K562 (cell line): ENCODE results near the gene SEMA3C. TPM values are rescaled to one million over a fixed set of nuclear protein-coding genes. Genes with fewer than 3 reads are reported as not detected.

ENCODE experiments used
- ATAC-seq: fragments of 200-7000 bp; cut with Tn5 transposase; 3 replicates; pipeline ENCODE4 v1.9.1; 2020; ENCODE audit warnings: moderate library complexity
- BruUV-seq: library from RNA; stranded (reverse); fragments of 400-500 nt; replicated peaks from 2 replicates; lab custom pipeline; 2021; lab: Mats Ljungman, UMichigan
- CTCF ChIA-PET: fragments of 300-600 bp; formaldehyde crosslinking; extraction: SDS; loops from one replicate; lab custom pipeline; 2021; ENCODE audit warnings: low intra/inter-chr PET ratio; lab: Yijun Ruan, JAX
- POLR2A ChIA-PET: fragments of 300-600, 350-650 bp; sonication (Branson Sonifier 250); formaldehyde crosslinking; extraction: SDS; loops from one replicate; lab custom pipeline; 2021; ENCODE audit warnings: antibody characterized with exemption, inconsistent platforms; lab: Yijun Ruan, JAX
- DNase-seq, 4 experiments: peaks; one replicate each; pipeline versions ENCODE4 v3.0.0 to v3.0.0-alpha.2; 2011 to 2018; ENCODE audit warnings: low spot score in 3 of 4, mixed read lengths in 3 of 4; ENCODE audit errors: extremely low read depth in 1 of 4
- FAIRE-seq: peaks from 2 replicates; lab custom pipeline; 2011; peaks lifted over from hg19 to GRCh38; lab: Jason Lieb, UNC
- H2AFZ ChIP-seq: 2 replicates; pipeline ENCODE4 v1.6.0; 2011; ENCODE audit warnings: low read depth, low read length, control low read depth, inconsistent platforms
- H3K27ac ChIP-seq: fragments of 200-600 bp; 3 replicates; pipeline ENCODE4 v1.8.0; 2011; ENCODE audit warnings: low read depth, mild to moderate bottlenecking, control low read depth, inconsistent platforms, low read length, moderate library complexity, mixed read lengths; ENCODE audit errors: extremely low read depth
- H3K27me3 ChIP-seq, 2 experiments: fragments of 300-600 bp in 1 of 2; 2 replicates in 1 of 2; 3 replicates in 1 of 2; pipeline versions ENCODE4 v1.6.0 to v1.8.0; 2011; ENCODE audit warnings: inconsistent platforms in 2 of 2, low read length in 2 of 2, mild to moderate bottlenecking in 1 of 2, mixed read lengths in 1 of 2, moderate library complexity in 1 of 2; ENCODE audit not compliant: control insufficient read depth in 2 of 2, insufficient read depth in 2 of 2
- H3K36me3 ChIP-seq: fragments of 300-600 bp; 3 replicates; pipeline ENCODE4 v1.8.0; 2011; ENCODE audit warnings: mild to moderate bottlenecking, low read length, inconsistent platforms; ENCODE audit not compliant: control insufficient read depth, insufficient read depth
- H3K4me1 ChIP-seq, 2 experiments: fragments of 200-600 bp in 1 of 2; replicated peaks in 1 of 2; 2 replicates in 1 of 2; 3 replicates in 1 of 2; pipeline versions ENCODE4 v1.5.1 to v1.8.0; 2011; ENCODE audit warnings: inconsistent platforms in 2 of 2, low read length in 2 of 2, mild to moderate bottlenecking in 1 of 2, mixed read lengths in 1 of 2, moderate library complexity in 1 of 2; ENCODE audit not compliant: control insufficient read depth in 2 of 2, insufficient read depth in 2 of 2
- H3K4me2 ChIP-seq: 2 replicates; pipeline ENCODE4 v1.6.1; 2011; ENCODE audit warnings: low read length, control low read depth, inconsistent platforms, mixed read lengths; ENCODE audit not compliant: insufficient read depth
- H3K4me3 ChIP-seq: fragments of 200-600 bp; sonication (generic), shearing (Covaris generic); 2 replicates; pipeline ENCODE4 v1.5.1; 2016; ENCODE audit warnings: control low read depth, inconsistent platforms
- H3K79me2 ChIP-seq: fragments of 200-600 bp; 3 replicates; pipeline ENCODE4 v1.8.0; 2011; ENCODE audit warnings: low read length, inconsistent platforms; ENCODE audit not compliant: control insufficient read depth, insufficient read depth
- H3K9ac ChIP-seq, 2 experiments: 2 replicates each; pipeline versions ENCODE4 v1.6.0 to v1.6.1; 2011; ENCODE audit warnings: low read depth in 2 of 2, low read length in 2 of 2, control low read depth in 1 of 2, inconsistent platforms in 1 of 2, mild to moderate bottlenecking in 1 of 2, mixed read lengths in 1 of 2; ENCODE audit not compliant: insufficient read depth in 1 of 2
- H3K9me1 ChIP-seq: one replicate; pipeline ENCODE4 v1.6.0; 2011; ENCODE audit warnings: inconsistent platforms, mild to moderate bottlenecking, low read length, moderate library complexity; ENCODE audit not compliant: control insufficient read depth, insufficient read depth
- H3K9me3 ChIP-seq: replicated peaks from 2 replicates; pipeline ENCODE4 v1.5.1; 2011; ENCODE audit warnings: low read depth, low read length, inconsistent platforms; ENCODE audit not compliant: control insufficient read depth, insufficient read depth
- H4K20me1 ChIP-seq: replicated peaks from 2 replicates; pipeline ENCODE4 v1.6.1; 2011; ENCODE audit warnings: low read length, inconsistent platforms, mixed read lengths; ENCODE audit not compliant: control insufficient read depth, insufficient read depth
- CBX8 ChIP-seq: fragments of 200-600 bp; sonication (generic); IDR thresholded peaks from 2 replicates; pipeline ENCODE4 v1.6.1; 2012; ENCODE audit warnings: borderline replicate concordance, mixed run types, low read depth, mild to moderate bottlenecking, moderate library complexity, mixed read lengths, low read length, control low read depth, inconsistent platforms; ENCODE audit not compliant: poor library complexity, severe bottlenecking; ENCODE audit errors: extremely low read depth
- FOSL1 ChIP-seq: fragments of 200-800 bp; sonication (Bioruptor generic); conservative IDR thresholded peaks from 2 replicates; pipeline ENCODE4 v1.6.1; 2016; ENCODE audit warnings: missing genetic modification characterization, missing compliant biosample characterization
- ILF3 ChIP-seq: fragments of 450-650 bp; IDR thresholded peaks from 2 replicates; pipeline ENCODE4 v1.6.1; 2018; ENCODE audit warnings: antibody characterized with exemption, mild to moderate bottlenecking, moderate library complexity, borderline replicate concordance
- JUN ChIP-seq, 2 experiments: sonication (generic) in 1 of 2; formaldehyde crosslinking in 1 of 2; IDR thresholded peaks; 2 replicates each; pipeline versions ENCODE4 v1.6.1 to v1.8.0; 2012 to 2022; ENCODE audit warnings: borderline replicate concordance in 2 of 2, mild to moderate bottlenecking in 2 of 2, improper control_type of control experiment in 1 of 2, low read depth in 1 of 2, low read length in 1 of 2, missing genetic modification reagents in 1 of 2
- KLF16 ChIP-seq: IDR thresholded peaks from 2 replicates; pipeline ENCODE4 v1.6.1; 2016; ENCODE audit warnings: antibody characterized with exemption
- PML ChIP-seq: IDR thresholded peaks from 2 replicates; pipeline ENCODE4 v1.6.1; 2012; ENCODE audit warnings: low read length, inconsistent platforms
- SMAD4 ChIP-seq: fragments of 250-450 bp; sonication (Bioruptor Pico); conservative IDR thresholded peaks from 2 replicates; pipeline ENCODE4 v1.8.0; 2021; ENCODE audit warnings: inconsistent platforms, mild to moderate bottlenecking, moderate library complexity
- ZNF146 ChIP-seq: IDR thresholded peaks from one replicate; pipeline ENCODE4 v1.6.1; 2018; ENCODE audit warnings: missing compliant biosample characterization; ENCODE audit not compliant: unreplicated experiment
- ZNF253 ChIP-seq: fragments of 250-450 bp; sonication (Bioruptor Pico); conservative IDR thresholded peaks from 2 replicates; pipeline ENCODE4 v1.6.1; 2021; ENCODE audit warnings: mild to moderate bottlenecking
- WGBS: fragments of 100-300 bp; shearing (Covaris generic); methylation state at CpG from one replicate; pipeline ENCODE4 v1.1.6; 2016; ENCODE audit warnings: low coverage, mixed read lengths; ENCODE audit not compliant: insufficient coverage; ENCODE audit errors: missing lambda C conversion rate; 5-methylcytosine and 5-hydroxymethylcytosine counted together
- in situ Hi-C: fragments of 300-500 bp; cut with MboI; formaldehyde crosslinking; loops from 4 replicates; pipeline ENCODE4 v1.15.0; 2018; ENCODE audit warnings: inconsistent platforms, mixed read lengths
- intact Hi-C: fragments of 100-400 bp; cut with micrococcal nuclease; formaldehyde crosslinking; loops from 2 replicates; pipeline ENCODE4 v1.14.2; 2022
- polyA plus RNA-seq, 8 experiments: library from polyadenylated mRNA; depleted of rRNA in 4 of 8; stranded (reverse) in 5 of 8; unstranded in 3 of 8; fragments of >200 nt; fragmentation: Nextera tagmentation in 2 of 8; fragmentation: Illumina TruSeq in 1 of 8; extraction: Ambion mirVana in 2 of 8; extraction: Trizol in 1 of 8; gene quantifications; 2 replicates each; pipeline versions ENCODE4 v1.2.1 to v1.2.3, GENCODE V29; 2011 to 2014; ENCODE audit warnings: inconsistent platforms in 1 of 8, missing spikeins in 1 of 8
- total RNA-seq, 7 experiments: library from RNA; depleted of rRNA in 6 of 7; stranded (reverse); fragments of >200 nt in 6 of 7; fragmentation: Illumina TruSeq in 2 of 7; extraction: Trizol in 2 of 7; gene quantifications; 2 replicates each; pipeline versions ENCODE4 v1.2.1 to v1.2.3, GENCODE V29; 2011 to 2021; ENCODE audit warnings: low replicate concordance in 1 of 7
- TF ChIP-seq, protein P1 (sequence below): sonication (generic); formaldehyde crosslinking; IDR thresholded peaks from 2 replicates; pipeline ENCODE4 v1.9.0; 2022; ENCODE audit warnings: mild to moderate bottlenecking, missing genetic modification reagents
- TF ChIP-seq, protein P2 (sequence below): sonication (generic); IDR thresholded peaks from 2 replicates; pipeline ENCODE4 v1.6.1; 2016
- TF ChIP-seq, protein P3 (sequence below): fragments of 450-650 bp; IDR thresholded peaks from 2 replicates; pipeline ENCODE4 v1.6.1; 2016; ENCODE audit warnings: low read depth, mild to moderate bottlenecking, moderate library complexity
- TF ChIP-seq, protein P4 (sequence below): fragments of 250-450 bp; sonication (Bioruptor Pico); IDR thresholded peaks from 2 replicates; pipeline ENCODE4 v1.8.0; 2022; ENCODE audit warnings: moderate library complexity, mild to moderate bottlenecking, inconsistent platforms
- TF ChIP-seq, protein P5 (sequence below): sonication (generic); formaldehyde crosslinking; IDR thresholded peaks from 2 replicates; pipeline ENCODE4 v1.8.0; 2022; ENCODE audit warnings: missing genetic modification reagents, mild to moderate bottlenecking, borderline replicate concordance

Gene SEMA3C
- total and polyA plus RNA-seq, 9 of the 15 experiments (the other 6 are each of a cell fraction or from before 2014, with no cell fraction given): 0.04 to 0.36 (median 0.12) TPM; not detected in 3

DNA sequence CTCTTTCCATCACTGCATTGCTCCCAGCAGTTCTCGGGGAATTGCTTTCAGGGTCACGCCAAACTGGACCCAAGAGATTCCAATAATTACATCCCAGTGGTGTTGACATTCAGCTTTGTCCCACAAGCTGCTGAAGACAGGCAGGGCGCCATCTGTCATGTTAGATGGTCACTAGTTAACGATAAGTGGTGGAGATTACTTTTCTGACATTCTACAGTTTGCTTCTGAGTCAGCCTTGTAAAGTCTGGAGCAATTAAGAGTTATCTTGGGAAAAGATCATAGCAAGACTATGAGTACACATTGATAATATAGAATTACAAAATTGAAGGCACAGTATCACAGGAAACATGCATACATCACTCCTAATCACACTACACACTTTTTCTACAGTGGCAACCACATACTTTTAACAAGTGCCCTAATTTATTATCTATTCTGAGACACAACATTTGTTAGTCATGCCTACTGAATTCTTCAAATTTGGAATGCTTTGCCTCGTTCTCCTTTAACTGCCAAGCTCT lies 41.9 kb downstream of the SEMA3C start:
- ChIA-PET CTCF (no interaction called here), POLR2A (no interaction called here)
- Histone ChIP-seq H3K9me1 (no peaks in the 10 kb centered on the region), H3K4me2 (no peak overlapping the region), H3K9ac (no peak overlapping the region), H3K4me1 (no peaks in the 10 kb centered on the region), H2AFZ (no peak overlapping the region), H3K36me3 (no peaks in the 10 kb centered on the region), H3K9me3 (no peaks in the 10 kb centered on the region), H3K4me3 (no peak overlapping the region), H4K20me1 (no peaks in the 10 kb centered on the region), H3K79me2 (no peaks in the 10 kb centered on the region), H3K27me3 (no peaks in the 10 kb centered on the region), H3K27ac (no peak overlapping the region)
- FAIRE-seq (no peak), DNase-seq (no peak), ATAC-seq (no peak)
- intact Hi-C loops (no loop called here), in situ Hi-C loops (no loop called here)
- BruUV-seq: no TSS peak
- WGBS: 0% methylated on average over 5 of the region's 5 CpGs
- TF ChIP-seq ZNF146 (CRISPR knock-in tag): no peak
- no peak for TF ChIP-seq ZNF253 (CRISPR knock-in tag)
- TF ChIP-seq, protein P1, sequence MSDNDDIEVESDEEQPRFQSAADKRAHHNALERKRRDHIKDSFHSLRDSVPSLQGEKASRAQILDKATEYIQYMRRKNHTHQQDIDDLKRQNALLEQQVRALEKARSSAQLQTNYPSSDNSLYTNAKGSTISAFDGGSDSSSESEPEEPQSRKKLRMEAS (CRISPR knock-in tag): no peak
- peak; percentile 74 for TF ChIP-seq FOSL1 (tag)
- TF ChIP-seq ILF3: no peak
- TF ChIP-seq, protein P2, sequence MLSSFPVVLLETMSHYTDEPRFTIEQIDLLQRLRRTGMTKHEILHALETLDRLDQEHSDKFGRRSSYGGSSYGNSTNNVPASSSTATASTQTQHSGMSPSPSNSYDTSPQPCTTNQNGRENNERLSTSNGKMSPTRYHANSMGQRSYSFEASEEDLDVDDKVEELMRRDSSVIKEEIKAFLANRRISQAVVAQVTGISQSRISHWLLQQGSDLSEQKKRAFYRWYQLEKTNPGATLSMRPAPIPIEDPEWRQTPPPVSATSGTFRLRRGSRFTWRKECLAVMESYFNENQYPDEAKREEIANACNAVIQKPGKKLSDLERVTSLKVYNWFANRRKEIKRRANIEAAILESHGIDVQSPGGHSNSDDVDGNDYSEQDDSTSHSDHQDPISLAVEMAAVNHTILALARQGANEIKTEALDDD: peak; percentile 55; the same call in 1 of the 2 replicates
- no peak for TF ChIP-seq KLF16
- TF ChIP-seq, protein P3, sequence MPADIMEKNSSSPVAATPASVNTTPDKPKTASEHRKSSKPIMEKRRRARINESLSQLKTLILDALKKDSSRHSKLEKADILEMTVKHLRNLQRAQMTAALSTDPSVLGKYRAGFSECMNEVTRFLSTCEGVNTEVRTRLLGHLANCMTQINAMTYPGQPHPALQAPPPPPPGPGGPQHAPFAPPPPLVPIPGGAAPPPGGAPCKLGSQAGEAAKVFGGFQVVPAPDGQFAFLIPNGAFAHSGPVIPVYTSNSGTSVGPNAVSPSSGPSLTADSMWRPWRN: no peak
- TF ChIP-seq PML: no peak
- TF ChIP-seq, protein P4, sequence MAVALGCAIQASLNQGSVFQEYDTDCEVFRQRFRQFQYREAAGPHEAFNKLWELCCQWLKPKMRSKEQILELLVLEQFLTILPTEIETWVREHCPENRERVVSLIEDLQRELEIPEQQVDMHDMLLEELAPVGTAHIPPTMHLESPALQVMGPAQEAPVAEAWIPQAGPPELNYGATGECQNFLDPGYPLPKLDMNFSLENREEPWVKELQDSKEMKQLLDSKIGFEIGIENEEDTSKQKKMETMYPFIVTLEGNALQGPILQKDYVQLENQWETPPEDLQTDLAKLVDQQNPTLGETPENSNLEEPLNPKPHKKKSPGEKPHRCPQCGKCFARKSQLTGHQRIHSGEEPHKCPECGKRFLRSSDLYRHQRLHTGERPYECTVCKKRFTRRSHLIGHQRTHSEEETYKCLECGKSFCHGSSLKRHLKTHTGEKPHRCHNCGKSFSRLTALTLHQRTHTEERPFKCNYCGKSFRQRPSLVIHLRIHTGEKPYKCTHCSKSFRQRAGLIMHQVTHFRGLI (CRISPR knock-in tag): no peak
- TF ChIP-seq JUN (IDR thresholded peaks at IDR 0.05; ENCODE audit: borderline replicate concordance, low read depth, low read length): no peak
- no peak for TF ChIP-seq JUN (CRISPR knock-in tag; IDR thresholded peaks at IDR 0.05; ENCODE audit: borderline replicate concordance)
- no peak for TF ChIP-seq CBX8
- TF ChIP-seq, protein P5, sequence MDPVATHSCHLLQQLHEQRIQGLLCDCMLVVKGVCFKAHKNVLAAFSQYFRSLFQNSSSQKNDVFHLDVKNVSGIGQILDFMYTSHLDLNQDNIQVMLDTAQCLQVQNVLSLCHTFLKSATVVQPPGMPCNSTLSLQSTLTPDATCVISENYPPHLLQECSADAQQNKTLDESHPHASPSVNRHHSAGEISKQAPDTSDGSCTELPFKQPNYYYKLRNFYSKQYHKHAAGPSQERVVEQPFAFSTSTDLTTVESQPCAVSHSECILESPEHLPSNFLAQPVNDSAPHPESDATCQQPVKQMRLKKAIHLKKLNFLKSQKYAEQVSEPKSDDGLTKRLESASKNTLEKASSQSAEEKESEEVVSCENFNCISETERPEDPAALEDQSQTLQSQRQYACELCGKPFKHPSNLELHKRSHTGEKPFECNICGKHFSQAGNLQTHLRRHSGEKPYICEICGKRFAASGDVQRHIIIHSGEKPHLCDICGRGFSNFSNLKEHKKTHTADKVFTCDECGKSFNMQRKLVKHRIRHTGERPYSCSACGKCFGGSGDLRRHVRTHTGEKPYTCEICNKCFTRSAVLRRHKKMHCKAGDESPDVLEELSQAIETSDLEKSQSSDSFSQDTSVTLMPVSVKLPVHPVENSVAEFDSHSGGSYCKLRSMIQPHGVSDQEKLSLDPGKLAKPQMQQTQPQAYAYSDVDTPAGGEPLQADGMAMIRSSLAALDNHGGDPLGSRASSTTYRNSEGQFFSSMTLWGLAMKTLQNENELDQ: no peak
- TF ChIP-seq SMAD4 (CRISPR knock-in tag): no peak
